ENCODE results near the gene DUSP3.

Gene DUSP3

DNA sequence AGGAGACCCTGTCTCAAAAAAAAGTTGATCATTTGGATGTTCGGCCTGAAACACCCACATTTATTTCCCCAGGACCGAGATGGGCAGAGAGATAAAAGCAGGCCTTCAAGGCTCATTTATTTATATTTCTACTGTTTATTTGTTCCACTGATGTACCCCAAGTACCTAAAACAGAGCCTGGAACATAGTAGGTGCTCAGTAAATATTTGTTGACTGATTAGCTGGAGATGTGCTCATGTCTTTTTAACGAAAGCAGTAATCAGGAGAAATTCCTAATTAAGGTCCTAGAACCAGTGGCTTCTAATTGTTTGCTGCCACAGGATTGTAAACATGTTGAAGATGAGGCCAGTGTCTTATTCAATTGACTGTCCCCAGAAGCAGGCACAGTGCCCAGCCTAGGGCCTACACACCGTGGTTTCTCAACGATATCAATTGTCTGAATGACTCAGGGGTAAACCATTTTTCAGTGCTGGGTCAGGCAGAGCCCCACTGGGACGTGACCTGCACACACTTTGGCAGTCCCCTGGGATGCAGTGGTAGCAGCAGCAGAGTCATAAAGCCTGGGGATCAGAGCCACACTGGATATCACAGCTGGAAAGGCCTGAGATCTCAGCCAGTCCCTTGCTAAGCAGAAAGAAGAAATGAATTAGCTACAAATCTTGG lies 54.9 kb downstream of the DUSP3 start:
- no peak for DNase-seq

DNA sequence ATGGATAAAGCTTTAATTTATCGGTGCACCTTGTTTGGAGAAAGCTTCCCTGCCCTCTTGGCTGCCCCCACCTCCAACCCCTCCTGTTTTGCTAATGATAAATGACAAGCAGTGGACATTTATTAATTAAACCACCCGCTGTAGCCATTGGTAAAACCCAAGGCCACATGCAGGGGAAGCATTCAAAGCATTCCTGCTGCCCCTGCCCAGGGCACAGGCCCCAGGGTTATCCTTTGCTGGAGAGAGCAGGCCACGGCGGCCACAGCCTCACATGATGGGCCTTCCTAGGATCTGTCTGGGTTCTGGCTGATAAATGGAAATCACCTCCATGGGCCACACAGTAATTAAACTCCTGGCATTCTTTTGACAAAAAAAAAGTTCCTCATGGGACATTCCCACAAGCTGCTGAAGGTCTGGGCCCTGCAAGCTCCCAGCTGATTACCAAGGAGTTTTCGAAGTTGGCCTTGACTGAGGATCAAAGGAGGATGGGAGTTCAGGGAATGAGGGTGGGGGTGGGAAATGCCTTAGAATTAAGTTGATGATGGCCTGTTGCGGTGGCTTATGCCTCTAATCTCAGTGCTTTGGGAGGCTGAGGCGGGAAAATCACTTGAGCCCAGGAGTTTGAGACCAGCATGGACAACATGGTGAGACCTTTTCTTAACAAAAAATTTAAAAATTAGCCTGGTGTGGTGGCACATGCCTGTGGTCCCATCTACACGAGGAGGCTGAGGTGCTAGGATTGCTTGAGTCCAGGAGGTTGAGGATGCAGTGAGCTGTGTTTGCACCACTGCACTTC lies 55.7 kb downstream of the DUSP3 start:
- no peak for DNase-seq

DNA sequence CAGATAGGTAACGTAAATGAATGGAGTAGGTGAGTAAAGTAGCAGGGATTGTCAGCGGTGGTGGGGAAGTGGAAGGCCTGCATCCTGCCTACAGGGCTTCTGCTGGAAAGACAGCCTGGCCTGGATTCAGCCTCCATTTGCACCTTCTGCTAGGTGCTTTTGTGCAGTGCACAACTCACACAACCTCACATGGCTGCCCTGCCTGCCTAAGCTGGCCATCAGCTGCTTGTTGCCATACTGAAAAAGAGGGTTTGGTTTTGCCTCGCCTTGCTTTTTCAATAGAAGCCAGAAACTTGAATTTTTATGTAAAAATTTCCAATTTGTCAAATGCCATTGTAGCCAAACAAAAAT lies 56.5 kb downstream of the DUSP3 start:
- DNase-seq = no peak

DNA sequence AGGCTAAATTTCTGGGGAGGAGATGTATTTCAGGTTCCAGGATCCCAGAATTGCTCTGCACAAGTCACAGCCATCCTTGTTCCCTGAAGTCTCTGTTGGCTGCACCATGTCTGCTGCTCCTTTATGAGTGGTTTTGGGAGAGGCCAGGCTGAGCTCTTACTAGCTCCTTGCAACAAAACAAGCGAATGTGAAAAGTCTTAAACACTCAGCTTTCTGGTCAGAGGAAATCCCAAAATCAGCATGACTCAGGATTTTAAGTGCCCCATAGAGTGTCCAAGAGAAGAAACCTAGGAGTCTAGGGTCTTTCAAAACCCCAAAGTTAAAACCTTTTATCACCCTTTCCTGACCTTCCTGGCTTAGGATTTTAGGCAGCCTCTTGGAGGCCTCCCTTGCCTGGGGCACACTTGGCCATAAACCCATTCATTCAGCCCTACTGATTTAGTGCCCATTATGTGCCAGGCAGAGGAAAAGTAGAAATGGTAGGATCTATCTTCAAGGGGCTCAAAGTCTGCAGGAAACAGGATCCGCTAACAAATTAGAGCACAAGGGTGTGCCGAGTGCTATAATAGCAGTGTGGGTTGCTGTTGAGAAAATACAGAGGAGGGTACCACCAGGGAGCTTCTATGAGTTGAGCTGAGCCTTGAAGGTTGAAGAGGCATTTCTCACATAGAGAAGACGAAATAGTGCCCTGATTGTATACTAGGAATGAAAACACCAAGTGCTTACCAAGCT lies 57.1 kb downstream of the DUSP3 start:
- DNase-seq = no peak

DNA sequence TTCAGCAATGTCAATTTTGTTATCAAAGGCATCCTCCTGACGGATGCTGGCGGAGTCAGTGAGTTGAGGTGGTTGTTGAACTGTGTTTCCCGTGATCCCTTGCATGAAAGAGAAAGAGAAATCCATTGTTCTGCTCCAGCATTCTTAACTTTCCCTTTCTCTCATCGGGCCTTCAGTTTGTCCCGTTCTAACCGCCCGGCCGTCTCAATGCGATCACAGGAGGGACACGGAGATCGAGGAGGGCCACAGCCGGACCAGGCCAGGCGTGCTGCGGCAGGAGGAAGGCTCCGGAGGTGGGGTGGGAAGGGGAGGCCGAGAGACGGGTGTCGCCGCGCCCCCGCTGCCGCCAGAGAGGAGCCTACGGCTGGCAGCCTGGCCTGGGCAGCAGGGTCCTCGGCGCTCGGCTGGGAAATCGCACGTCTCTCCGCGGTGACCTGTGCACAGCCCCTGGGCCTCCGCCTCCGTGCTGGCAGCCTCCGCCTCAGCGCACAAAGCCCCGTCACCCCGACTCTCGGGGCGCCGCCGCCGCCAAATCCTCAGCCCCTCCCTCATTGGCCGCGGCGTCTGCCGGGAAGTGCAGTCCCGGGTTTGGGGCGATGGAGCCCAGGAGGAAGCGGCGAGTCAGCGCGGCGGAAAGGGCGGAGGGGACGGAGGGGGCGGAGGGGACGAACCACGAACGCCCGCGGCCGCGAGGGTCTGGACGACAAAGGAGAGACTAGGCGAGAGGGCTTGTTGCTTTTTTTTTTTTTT lies 58.3 kb downstream of the DUSP3 start:
- peak; percentile 61 for DNase-seq

DNA sequence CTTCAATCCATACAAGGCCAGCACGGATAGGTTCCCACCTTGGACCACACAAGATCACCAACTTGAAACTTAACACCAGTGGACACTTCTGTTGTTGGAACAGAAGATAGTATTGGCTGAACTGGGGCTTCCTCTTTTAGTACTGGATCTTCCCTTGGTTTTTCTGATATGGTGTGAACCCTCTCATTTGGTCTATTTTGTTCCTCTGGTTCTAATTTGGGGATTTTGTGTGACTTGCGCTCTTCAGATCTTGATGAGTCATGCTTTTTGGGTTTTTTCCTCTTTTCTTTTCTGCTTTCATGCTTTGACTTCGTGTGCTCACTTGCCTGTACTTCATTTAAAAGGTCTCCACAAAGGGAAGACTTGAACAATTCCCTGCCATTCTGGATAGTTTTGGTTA lies 59.2 kb downstream of the DUSP3 start:
- DNase-seq = no peak

GRCh38 chr17:43718544-43718943 lies 60.2 kb downstream of the DUSP3 start:
- DNase-seq = no peak

DNA sequence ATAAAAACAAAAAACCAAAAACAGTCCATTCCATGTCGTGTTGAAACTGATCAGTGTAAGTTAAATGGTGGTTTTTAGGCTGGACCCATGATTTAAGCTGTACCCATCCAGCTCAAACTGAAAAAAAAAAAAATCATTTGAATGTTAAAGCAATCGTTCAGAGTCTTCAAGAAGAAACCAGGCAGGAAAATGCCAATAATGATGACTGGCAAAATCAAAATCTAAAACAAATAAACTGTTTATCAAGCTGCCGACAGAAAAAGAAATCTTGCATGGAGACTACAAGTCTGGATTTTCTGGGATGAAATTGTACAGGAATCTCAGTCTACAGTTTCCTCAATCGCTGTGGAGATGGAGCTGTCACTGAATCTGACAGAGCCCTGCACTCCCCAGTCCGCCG lies 60.9 kb downstream of the DUSP3 start:
- no peak for DNase-seq
